NOMO-1 (cell line): Measurements from ENCODE around the gene AP1S3.
"Not testable (repeated sequence)": the region's sequence is repeated elsewhere in the genome, so short reads cannot be mapped to it uniquely, and the experiment has no call there.

ENCODE experiments used
- DNase-seq, 2 experiments: peaks; one replicate each; lab custom pipeline; 2025; ENCODE audit not compliant: unreplicated experiment in 2 of 2; lab: John Stamatoyannopoulos, UW

Gene AP1S3

DNA sequence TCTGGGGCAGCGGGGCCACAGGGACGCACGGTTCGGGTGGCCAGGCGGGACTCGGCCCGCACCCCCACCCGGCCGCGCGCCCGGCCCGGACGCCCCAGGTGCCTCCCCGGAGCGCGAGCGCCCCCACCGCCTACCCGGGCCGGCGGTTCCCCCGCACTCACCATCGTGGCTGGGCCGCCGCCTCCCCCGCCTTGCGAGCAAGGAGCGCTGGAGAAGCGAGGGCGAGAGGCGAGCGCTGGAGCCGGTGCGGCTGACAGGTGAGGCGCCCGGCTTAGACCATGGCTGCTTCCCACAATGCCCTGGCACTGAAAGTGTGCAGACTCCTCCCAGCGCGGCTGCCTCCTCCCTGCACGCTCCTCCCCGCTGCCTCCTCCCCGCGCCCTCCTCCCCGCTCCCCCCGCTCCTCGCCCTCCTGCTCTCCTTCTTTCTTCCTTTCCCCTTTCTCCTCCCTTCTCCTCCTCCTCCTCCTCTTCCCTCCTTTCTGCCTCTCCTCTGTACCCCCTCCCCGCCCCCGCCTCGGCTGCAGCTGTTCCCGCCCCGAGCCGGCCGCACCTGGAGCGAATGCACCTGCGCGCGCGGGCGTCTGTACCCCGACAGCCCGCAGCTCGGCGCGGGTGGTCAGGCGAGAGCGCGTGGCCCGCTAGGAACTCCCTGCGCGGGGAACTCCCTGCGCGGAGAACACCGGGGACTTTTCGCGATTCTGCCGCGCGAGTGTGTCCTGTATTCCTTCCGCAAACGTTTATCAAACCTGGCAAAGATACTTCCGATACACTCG, at the start of gene AP1S3:
AP1S3 (minus strand) TSS at position 296 of the 775 bp plus-strand sequence; CDS start at position 164, 132 bp downstream.
- peak; percentile 66 to 71 for DNase-seq

DNA sequence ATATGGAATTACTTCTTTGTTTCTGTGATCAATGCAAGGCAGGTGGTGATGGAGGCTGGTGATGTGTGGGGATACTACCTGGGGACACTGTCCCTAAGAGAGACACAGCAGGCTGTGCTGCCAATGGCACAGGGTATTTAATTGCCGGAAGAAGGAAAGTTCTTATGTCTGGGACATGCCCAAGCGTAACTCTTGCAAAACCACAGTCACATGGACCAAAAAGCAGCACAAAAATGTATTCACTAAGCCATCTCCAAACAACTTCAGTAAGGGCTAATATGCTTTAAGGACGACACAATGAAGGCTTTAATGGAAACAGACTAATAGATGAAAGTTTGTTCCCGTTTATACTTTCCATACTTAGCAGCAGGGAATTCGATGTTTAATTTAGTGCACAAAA, 49.7 kb upstream of the AP1S3 start:
- peak; percentile 27 to 33 for DNase-seq

GRCh38 chr2:223886726-223887125, 49.3 kb upstream of the AP1S3 start:
- DNase-seq, result peak; percentile 66 to 76

- DNase-seq, result no peak
Measured at GRCh38 chr2:223884399-223884798, 47.0 kb upstream of the AP1S3 start.

DNA sequence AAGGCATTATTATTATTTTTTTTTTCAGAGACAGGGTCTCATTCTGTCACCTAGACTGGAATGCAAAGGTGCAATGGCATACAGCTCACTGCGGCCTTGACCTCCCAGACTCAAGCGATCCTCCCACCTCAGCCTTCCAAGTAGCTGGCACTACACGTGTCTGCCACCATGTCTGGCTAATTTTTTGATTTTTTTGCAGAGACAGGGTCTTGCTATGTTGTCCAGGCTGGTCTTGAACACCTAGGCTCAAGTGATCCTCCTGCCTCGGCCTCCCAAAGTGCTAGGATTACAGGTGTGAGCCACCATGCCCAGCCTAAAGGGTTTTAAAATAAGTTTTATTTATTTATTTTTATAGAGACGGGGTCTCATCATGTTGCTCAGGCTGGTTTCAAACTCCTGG, 45.3 kb upstream of the AP1S3 start:
- no peak for DNase-seq

DNA sequence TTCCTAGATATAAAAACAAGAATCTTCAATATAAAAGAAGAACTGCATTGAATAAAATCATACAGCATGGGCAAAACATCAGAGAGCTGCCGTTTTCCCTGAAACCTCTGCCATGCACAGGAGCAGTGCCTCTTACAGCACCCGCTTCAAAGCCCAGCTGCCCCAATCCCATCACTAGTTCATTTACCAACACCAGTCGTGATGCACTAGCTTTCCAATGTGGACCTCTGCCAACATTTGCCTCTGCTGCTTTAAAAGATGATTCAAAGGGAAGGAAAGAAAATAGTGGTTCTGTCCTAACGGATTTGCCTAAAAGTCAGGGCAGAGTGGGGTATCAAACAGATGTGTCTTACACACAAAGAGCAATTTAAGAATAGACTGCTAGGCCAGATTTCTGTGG, 43.4 kb upstream of the AP1S3 start:
- no peak for DNase-seq

DNA sequence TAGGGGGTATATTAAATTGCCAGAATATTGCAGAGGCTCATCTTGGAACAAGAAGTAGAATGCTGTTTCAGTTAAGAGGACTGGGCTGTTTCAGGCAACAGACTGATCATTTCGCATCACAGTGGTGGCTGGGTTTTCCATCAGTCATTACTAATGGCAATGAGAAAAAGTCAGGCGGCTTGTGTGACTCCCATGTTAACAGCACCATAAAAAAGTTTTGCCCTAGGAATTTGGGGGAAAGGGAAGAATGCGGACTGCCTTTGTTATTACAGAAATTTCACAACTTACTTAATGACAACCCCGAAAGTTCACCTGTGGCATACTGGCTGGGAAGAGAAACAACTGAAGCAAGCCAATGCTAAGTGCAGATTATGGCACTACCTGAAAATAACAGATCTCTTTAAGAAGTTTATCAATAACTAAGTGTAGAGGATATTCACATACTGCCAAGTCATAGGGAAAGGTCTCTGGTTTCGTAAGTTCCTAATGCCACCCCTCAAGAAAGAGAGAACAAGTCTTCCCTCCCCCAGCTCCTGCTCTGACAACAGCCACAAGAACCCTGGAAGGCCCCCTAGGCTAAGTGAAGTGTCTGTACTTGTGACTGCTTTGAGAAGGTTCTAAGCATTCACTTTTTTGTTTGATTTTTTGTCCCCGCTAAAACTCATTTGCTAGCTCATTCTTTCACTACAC, 40.5 kb upstream of the AP1S3 start:
- DNase-seq, result peak; percentile 31 to 61

- DNase-seq, result no peak
Measured at GRCh38 chr2:223873672-223874071, 36.3 kb upstream of the AP1S3 start.

- not testable (repeated sequence) for DNase-seq
Measured at GRCh38 chr2:223872772-223873171, 35.4 kb upstream of the AP1S3 start.

GRCh38 chr2:223871661-223872060, 34.3 kb upstream of the AP1S3 start:
- DNase-seq, result not testable (repeated sequence)

GRCh38 chr2:223870840-223871611, 33.6 kb upstream of the AP1S3 start:
- peak; percentile 51 to 87 for DNase-seq

- DNase-seq, result no peak
Measured at GRCh38 chr2:223868005-223868404, 30.6 kb upstream of the AP1S3 start.

DNA sequence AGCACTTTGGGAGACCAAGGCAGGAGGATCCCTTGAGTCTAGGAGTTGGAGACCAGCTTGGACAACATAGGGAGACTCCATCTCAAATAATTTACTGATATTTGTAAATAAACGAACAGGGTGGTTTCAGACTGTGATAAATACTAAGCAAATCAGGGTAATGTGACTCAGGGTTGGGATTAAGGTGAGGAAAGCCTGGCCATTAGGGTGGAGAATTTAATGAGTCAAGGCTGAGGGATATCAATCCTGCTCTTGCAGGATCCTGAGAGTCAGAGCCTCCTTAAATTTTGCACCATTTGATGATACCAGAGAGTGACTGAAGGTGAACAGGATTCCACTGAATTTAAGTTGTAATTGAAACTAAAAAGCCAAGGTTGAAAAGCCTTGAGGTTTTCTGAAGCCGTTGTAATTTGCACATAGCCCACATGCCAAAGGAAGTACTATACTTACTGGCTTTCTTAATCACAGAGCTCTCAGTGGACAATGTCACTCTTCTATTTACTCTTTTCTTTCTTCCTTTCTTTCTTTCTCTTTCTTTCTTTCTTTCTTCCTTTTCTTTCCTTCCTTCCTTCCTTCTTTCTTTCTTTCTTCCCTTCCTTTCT, 28.6 kb upstream of the AP1S3 start:
- peak; percentile 48 to 73 for DNase-seq

- DNase-seq, result no peak
Measured at GRCh38 chr2:223865124-223865523, 27.7 kb upstream of the AP1S3 start.

DNA sequence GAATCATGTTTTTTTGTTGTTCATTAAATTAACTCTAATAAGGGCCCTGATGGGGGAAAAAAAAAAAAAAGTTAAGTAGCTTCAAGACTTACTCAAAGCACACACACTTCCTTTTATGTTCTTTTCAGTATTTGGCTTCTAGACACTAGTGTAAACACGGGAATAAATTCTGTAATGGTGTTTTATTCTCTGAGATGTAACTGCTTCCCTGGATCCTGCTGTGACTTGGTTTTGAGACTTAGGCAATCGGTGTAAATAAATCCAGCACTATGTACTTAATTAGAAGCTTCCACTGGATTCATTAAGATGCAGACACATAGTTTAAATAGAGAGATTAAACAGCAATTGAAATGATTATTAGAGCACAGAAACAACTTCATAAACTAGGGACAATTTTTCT, 26.1 kb upstream of the AP1S3 start:
- no peak for DNase-seq

DNA sequence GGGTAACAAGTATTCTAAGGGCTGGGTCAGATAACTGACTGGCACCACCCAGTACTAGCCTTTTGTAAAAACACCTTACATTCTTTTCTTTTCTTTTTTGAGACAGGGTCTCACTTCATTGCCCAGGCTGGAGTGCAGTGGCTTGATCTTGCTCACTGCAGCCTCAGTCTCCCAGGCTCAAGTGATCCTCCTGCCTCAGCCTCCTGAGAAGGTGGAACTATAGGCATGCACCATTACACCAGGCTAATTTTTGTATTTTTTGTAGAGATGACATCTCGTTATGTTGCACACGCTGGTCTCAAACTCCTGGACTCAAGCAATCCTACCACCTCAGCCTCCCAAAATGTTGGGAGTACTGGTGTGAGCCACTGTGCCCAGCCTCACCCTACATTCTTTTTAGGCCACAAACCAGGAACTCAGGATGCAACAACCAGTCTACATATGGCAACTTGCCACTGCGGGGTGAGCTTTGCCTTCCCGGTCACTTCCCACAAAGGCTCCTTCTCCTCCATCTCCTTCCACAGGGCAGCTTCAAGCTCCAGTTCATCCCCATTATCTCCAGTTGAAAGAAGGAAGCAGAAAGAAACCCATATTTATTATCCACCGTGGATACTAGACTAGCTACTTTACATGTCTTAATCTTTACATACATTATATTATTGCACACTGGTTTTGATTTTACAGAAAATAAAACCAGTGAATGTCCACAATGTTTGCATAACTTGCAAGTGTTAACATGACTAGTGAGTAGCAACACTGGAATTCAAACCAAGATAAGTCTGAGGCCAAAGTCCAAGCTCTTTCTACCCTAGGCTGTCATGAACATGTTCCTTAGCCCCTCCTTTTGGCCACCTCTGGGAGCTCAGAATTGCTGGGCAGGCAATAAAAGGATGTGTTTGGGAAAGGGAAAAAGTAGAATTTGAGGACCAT, 23.7 kb upstream of the AP1S3 start:
- DNase-seq, result peak in 1 of 2 experiments; percentile 18

GRCh38 chr2:223859070-223859469, 21.7 kb upstream of the AP1S3 start:
- no peak for DNase-seq

DNA sequence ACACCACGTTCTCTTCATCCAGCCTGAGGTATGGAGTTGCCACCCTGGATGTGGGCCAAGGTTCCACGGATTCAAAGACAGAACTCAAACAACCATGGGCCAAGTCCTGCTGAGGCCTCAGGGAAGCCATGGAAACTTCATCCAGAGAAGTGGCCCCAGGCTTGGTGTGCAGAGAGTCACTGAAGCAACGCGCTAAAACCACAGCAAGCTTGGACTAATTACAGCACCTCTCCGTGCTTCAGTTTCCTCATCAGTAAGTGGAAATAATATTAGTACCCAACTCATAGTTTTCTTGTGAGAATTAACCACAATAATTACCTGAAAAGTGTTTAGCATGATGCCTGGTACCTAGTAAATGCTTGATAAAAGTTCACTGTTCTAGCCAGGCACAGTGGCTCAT, 19.2 kb upstream of the AP1S3 start:
- DNase-seq, result peak; percentile 9 to 51

- no peak for DNase-seq
Measured at GRCh38 chr2:223856021-223856420, 18.6 kb upstream of the AP1S3 start.

DNA sequence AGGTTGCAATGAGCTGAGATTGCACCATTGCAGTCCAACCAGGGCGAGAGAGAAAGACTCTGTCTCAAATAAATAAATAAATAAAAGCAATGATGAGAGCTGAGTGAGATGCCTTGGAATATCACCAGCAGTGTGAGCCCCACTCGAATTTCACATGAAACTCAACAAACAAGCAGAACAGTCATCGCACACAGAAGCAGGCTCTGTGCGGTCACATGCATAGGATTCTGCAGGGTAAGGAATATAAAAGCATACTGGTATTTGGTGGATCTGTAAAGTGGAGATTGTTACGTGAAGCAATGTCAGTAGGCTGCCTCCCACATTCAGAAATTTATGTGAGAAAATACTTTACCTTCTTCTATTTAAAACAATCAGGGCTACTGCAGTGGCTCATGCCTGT, 18.0 kb upstream of the AP1S3 start:
- no peak for DNase-seq
